GM13977 (cell line): Measurements from ENCODE around the gene SBK2.
"Not testable (repeated sequence)": the region's sequence is repeated elsewhere in the genome, so short reads cannot be mapped to it uniquely, and the experiment has no call there.

Experiments
- DNase-seq: peaks from one replicate; pipeline ENCODE4 v3.0.0; 2012; ENCODE audit warnings: low spot score
- in situ Hi-C: fragments of 300-500 bp; cut with MboI; formaldehyde crosslinking; loops from one replicate; pipeline ENCODE4 v1.12.0; 2022; ENCODE audit warnings: low sequenced_read_pairs, low pct_unique_long_range_greater_than_20kb, mixed read lengths, inconsistent platforms; ENCODE audit not compliant: unreplicated experiment
- TF ChIP-seq, protein P1 (sequence below): IDR thresholded peaks from 2 replicates; pipeline ENCODE4 v1.5.1; 2012; ENCODE audit warnings: mild to moderate bottlenecking, control low read depth; ENCODE audit not compliant: insufficient read depth; ENCODE audit errors: extremely low read depth, missing control alignments

SBK2 gene

DNA sequence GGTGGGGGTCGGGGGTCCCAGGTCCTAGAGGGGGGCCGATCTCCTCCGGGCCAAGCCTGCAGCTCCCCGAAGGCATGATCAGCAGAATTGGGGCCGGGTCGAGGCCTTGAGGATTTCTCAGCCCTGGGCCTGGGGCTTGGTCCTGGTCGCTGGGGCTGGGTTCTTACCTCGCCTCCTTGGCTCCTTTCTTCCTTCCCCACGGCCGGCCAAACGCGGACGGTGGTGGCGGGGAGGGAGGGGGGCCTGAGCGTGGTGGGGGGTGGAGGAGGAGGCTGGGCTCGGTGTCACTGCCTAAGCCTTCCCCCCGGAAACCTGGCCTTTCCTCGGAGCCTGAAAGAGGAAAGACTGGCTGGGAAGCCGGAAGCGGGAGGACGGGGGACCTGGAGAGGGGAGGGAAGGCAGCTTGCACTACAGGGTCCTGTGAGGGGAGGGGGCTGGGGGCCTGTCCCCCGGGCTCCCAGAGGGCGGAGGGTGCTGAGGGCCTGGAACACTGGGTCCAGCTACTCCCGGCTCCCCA, 43.8 kb upstream of the SBK2 start, which contains the start of gene ZNF579:
Gene ZNF579, minus strand, starts transcription at position 221 of the 517 bp plus-strand sequence. CDS start 1,209 bp downstream, outside the sequence.
- TF ChIP-seq, protein P1, sequence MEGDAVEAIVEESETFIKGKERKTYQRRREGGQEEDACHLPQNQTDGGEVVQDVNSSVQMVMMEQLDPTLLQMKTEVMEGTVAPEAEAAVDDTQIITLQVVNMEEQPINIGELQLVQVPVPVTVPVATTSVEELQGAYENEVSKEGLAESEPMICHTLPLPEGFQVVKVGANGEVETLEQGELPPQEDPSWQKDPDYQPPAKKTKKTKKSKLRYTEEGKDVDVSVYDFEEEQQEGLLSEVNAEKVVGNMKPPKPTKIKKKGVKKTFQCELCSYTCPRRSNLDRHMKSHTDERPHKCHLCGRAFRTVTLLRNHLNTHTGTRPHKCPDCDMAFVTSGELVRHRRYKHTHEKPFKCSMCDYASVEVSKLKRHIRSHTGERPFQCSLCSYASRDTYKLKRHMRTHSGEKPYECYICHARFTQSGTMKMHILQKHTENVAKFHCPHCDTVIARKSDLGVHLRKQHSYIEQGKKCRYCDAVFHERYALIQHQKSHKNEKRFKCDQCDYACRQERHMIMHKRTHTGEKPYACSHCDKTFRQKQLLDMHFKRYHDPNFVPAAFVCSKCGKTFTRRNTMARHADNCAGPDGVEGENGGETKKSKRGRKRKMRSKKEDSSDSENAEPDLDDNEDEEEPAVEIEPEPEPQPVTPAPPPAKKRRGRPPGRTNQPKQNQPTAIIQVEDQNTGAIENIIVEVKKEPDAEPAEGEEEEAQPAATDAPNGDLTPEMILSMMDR: no peak
- in situ Hi-C loops: no loop called here
- peak; percentile 87 for DNase-seq

DNA sequence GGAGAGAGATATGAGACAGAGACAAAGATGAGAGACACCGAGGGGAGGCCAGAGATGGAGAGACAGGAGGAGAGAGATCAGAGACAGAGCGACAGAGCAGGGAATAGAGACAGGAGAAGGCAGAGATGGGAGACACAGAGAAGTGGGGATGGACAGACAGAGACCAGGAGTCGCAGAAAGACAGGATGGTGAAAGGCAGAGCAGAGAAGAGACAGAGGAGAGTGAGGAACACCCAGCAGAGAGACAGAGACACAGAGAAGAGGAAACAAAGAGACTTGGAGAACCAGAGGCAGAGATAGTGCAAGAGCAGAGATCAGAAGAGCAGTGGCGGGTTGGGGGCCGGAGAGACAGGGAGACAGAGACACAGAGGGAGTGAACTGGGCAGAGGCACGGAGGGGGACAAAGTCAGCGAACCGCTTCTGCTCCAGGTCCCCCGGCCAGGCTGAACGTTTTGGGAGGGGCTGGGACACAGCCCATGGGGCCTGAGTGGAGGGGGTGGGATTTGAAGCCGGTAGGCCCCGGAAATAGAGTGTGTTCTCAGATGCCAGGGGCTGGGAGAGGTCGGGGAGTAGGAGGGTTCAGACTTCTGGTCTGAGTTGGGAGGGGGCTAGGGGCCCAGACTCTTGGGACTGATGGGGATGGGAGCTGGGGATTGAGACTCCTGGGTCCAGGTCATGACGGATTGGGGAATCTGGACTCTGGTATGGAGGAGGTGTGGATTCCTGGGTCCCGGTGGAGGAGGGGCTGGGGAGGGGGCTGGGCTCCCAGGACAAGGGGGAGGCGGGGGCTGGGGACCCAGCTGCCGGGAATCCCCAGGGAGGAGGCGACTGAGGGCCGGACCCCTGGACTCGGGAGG, 43.1 kb upstream of the SBK2 start:
- TF ChIP-seq, protein P1: no peak
- DNase-seq: peak; percentile 70
- in situ Hi-C loops: no loop called here

DNA sequence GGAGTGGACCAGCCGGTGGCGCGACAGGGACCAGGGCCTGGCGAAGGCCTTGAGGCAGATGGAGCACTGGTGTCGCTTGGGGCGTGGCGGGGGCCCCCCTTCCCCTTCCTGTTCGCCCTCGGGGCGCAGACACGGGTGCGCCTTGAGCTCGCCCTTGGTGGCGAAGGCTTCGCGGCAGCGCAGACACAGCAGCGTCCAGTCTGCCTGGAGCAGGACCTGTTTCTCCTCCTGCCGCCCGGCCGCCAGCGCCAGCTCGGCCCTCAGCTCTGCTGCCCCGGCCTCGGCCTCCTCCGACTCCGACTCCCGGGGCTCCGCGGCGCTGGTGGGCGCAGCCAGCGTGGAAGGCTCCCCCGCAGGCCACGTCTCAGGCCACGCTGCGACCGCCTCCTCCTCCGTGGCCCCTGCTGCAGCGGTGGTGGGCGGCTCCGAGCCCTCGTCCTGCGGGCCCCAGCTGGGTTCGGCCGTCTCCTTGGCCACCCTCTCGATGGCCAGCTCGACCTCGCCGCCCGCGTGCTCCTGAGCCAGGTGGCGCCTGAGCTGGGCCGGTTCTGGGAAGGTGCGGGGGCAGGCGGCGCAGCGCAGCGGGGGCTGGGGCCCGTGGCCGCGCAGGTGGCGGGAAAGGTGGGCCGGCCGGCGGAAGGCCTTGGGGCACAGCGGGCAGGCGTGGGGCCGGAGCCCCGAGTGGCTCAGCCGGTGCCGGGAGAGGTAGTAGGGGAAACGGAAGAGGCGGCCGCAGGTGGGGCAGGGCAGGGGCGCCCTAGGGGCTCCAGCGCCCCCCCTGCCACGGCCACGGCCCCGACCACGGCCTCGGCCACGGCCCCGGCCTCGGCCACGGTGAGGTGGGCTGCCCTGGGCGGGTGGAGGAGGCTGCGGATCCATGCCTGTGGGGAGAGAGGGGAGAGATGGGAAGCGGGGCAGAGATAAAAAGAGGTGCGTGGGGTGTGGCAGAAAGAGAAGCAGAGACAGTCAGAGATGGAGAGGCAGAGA, 42.1 kb upstream of the SBK2 start:
- in situ Hi-C loops: no loop called here
- TF ChIP-seq, protein P1: no peak
- no peak for DNase-seq

DNA sequence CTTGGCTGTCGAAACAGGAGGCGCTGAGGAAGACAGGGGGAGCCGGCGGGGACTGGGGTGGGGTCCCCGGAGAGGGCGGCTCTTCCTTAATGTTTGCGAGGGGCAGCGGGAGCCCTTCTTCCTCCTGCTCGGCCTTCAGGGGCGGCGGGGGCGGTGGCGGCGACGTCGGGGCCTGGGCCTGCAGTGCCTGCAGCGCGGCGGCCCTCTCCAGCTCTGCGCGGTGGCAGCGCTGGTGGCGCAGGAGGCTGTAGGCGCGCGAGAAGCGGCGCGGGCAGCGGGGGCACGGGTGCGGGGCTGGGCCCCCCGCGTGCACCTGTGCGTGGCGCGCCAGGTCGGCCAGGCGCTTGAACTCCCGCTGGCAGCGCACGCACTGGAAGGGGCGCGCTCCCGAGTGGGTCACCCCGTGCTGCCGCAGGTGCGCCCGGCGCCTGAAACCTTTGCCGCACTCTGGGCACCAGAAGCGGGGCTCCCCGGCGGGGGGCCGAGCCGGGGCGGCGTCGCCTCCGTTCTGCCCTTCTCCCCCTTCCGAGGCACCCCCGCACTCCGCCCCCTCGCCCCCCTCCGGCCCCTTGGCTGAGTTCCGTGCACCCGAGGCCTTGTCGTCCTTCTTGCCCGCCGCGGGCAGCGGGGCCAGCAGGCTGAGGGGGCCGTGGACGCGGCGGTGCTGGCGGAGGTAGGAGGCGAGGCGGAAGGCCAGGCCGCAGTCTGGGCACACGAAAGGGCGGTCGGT, 41.3 kb upstream of the SBK2 start:
- TF ChIP-seq, protein P1: no peak
- DNase-seq: no peak
- in situ Hi-C loops: no loop called here

DNA sequence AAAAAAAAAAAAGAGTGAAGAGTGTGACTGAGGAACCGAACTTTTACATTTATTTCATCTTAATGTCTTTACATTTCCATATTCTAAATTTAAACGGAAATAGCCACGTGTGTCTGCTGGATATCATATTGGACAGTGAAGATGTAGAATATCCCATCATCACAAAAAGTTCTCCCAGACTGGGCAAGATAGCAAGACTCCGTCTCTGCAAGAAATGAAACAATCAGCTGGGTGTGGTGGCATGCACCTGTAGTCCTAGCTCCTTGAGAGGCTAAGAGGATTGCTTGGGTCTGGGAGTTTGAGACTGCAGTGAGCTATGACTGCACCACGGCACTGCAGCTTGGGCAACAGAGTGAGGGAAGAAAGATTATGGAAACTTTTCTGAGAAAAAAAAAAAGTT, 39.8 kb upstream of the SBK2 start:
- no peak for DNase-seq
- TF ChIP-seq, protein P1: no peak

DNA sequence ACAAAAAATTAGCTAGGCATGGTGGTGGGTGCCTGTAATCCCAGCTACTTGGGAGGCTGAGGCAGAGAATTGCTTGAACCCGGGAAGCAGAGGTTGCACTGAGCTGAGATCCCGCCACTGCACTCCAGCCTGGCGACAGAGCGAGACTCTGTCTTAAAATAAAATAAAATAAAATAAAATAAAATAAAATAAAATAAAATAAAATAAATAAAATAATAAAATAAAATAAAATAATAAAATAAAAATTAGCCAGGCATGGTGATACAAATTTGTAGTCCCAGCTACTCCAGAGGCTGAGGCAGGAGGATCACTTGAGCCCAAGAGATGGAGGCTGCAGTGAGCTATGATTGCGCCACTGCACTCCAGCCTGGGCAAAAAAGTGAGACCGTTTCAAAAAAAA, 37.0 kb upstream of the SBK2 start:
- in situ Hi-C loops, DNase-seq: not testable (repeated sequence)

More for the DNA sequence above, 39.8 kb upstream of the SBK2 start:
- in situ Hi-C loops: no loop called here

DNA sequence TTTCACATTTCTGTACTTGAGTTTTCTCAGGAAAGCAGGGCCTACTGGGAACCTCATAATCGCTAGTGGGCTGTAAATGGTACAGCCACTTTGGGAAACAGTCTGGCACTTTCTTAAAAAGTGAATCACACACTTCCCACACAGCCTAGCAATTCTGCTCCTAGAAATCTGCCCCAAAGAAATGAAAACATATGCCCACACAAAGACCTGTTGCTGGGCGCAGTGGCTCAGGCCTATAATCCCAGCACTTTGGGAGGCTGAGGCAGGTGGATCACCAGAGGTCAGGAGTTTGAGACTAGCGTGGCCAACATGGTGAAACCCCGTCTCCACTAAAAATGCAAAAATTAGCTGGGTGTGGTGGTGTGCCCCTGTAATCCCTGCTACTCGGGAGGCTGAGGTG, 32.5 kb upstream of the SBK2 start:
- in situ Hi-C loops: not testable (repeated sequence)

More for the DNA sequence above, 32.5 kb upstream of the SBK2 start:
- not testable (repeated sequence) for DNase-seq
